ENCODE results near the gene BUD23.
"Not testable (repeated sequence)": the region's sequence is repeated elsewhere in the genome, so short reads cannot be mapped to it uniquely, and the experiment has no call there.

BUD23 gene

DNA sequence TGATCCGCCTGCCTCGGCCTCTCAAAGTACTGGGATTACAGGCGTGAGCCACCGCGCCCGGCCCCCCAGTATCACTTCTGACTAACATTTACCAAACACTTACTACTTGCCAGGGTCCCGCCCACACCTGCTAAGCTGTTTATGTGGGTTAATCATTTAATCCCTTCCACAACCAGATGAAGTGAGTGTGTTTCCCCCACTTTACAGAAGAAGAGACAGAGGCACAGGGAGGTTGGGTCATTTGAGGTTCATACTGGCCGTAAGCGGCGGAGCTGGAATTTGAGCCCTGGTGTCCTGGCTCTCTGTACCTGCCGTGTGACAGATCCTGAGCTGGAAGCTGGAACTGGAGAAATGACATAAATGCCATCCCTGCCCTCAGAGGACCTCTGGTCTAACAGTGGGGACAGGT, 30.9 kb upstream of the BUD23 start:
- H3K4me3 ChIP-seq (ENCODE audit: low read depth, low read length) = no peak overlapping the region
- TF ChIP-seq, protein P1, sequence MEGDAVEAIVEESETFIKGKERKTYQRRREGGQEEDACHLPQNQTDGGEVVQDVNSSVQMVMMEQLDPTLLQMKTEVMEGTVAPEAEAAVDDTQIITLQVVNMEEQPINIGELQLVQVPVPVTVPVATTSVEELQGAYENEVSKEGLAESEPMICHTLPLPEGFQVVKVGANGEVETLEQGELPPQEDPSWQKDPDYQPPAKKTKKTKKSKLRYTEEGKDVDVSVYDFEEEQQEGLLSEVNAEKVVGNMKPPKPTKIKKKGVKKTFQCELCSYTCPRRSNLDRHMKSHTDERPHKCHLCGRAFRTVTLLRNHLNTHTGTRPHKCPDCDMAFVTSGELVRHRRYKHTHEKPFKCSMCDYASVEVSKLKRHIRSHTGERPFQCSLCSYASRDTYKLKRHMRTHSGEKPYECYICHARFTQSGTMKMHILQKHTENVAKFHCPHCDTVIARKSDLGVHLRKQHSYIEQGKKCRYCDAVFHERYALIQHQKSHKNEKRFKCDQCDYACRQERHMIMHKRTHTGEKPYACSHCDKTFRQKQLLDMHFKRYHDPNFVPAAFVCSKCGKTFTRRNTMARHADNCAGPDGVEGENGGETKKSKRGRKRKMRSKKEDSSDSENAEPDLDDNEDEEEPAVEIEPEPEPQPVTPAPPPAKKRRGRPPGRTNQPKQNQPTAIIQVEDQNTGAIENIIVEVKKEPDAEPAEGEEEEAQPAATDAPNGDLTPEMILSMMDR (IDR thresholded peaks at IDR 0.05; ENCODE audit: borderline replicate concordance, insufficient read depth, low read depth, low read length) = no peak

DNA sequence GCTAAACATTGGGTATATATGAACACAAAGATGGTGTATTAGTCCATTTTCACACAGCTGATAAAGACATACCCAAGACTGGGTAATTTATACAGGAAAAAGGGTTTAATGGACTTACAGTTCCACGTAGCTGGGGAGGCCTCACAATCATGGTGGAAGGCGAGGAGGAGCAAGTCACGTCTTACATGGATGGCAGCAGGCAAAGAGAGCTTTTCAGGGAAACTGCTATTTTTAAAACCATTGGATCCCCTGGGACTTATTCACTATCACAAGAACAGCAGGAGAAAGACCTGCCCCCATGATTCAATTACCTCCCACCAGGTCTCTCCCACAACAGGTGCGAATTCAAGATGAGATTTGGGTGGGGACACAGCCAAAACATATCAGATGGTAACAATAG, 28.1 kb upstream of the BUD23 start:
- H3K4me3 ChIP-seq (ENCODE audit: low read depth, low read length) = not testable (repeated sequence)

DNA sequence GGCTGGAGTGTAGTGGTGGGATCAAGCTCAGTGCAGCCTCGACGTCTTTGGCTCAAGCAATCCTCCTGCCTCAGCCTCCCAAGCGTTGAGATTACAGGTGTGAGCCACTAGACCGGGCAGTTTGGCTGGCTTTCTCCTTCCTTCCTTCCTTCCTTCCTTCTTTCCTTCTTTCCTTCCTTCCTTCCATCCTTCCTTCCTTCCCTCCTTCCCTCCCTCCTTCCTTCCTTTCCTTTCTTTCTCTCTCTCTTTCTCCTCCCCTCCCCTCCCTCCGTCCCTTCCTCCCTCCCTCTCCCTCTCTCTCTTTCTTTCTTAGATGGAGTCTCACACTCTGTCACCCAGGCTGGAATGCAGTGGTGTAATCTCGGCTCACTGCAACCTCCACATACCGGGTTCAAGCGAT, 23.4 kb upstream of the BUD23 start:
- TF ChIP-seq, protein P1 (IDR thresholded peaks at IDR 0.05; ENCODE audit: borderline replicate concordance, insufficient read depth, low read depth, low read length) = no peak
- H3K4me3 ChIP-seq (ENCODE audit: low read depth, low read length) = no peak overlapping the region

DNA sequence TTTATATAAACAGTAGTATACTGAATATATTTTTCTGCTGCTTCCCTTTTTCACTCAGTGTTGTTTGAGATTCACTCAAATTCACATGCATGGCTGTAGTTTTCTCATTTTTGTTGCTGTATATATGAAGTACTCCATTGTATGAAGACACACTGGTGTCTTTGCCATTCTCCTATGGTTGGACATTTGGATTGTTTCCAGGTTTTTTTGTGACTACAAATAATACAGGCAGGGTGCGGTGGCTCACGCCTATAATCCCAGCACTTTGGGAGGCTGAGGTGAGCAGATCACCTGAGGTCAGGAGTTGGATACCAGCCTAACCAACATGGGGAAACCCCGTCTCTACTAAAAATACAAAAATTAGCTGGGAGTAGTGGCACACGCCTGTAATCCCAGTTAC, 22.8 kb upstream of the BUD23 start:
- H3K4me3 ChIP-seq (ENCODE audit: low read depth, low read length) = not testable (repeated sequence)

DNA sequence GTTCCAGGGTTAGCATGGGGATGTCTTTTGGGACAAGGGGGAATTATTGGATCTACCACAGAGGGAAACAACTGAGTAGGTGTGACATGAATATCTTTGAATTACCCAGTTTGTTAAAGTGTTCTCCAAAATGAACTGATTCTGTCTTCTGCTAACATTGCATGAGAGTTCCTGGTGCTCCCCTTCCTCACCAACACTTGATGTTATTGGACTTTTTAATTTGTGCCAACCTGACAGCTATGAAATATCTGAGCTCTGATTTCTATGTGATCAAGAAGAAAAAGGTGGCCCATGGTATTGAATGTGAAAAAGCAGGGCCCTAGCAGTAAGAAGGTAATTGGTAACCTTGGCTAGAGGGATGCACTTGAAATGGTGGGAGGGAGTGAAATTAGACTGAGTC, 20.4 kb upstream of the BUD23 start:
- H3K4me3 ChIP-seq (ENCODE audit: low read depth, low read length) = no peak overlapping the region
- TF ChIP-seq, protein P1 (IDR thresholded peaks at IDR 0.05; ENCODE audit: borderline replicate concordance, insufficient read depth, low read depth, low read length) = no peak

DNA sequence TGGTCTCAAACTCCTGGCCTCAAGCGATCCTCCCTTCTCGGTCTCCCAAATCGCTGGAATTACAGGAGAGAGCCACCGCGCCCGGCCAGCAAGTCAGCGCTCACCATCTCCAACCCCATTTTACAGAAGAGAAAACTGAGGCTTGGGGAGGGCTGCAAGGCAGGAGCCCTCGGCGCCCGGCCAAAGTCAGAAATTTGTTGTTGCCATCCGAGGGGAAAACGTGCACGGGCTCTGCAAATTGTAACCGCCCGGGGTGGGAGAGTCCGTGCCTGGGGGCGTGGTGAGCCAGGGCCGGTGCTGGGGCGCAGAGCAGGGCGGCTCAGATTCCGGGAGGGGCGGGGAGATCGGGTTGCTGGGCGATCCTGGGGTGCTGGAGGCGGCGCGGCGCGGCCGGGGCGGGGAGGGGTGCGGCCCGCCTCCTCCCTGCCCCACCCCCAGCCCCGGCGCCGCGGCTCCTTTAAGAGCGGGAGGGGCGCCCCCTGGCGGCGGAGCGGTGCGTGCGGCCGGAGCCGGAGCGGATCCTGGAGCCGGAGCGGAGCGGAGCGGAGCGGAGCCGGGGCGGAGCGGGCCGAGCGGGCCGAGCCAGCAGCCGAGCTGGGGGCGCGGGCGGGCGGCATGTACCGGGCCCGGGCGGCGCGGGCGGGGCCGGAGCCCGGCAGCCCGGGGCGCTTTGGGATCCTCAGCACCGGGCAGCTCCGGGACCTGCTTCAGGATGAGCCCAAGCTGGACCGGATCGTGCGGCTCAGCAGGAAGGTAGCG, 15.9 kb upstream of the BUD23 start, which contains the start of gene VPS37D:
Gene VPS37D (plus strand): TSS at position 488 of the 759 bp plus-strand sequence. CDS start 128 bp downstream, at position 616.
- TF ChIP-seq, protein P1 (IDR thresholded peaks at IDR 0.05; ENCODE audit: borderline replicate concordance, insufficient read depth, low read depth, low read length) = peak; percentile 91
- H3K4me3 ChIP-seq (ENCODE audit: low read depth, low read length) = peak within 1 kb of the TSS; percentile 29

DNA sequence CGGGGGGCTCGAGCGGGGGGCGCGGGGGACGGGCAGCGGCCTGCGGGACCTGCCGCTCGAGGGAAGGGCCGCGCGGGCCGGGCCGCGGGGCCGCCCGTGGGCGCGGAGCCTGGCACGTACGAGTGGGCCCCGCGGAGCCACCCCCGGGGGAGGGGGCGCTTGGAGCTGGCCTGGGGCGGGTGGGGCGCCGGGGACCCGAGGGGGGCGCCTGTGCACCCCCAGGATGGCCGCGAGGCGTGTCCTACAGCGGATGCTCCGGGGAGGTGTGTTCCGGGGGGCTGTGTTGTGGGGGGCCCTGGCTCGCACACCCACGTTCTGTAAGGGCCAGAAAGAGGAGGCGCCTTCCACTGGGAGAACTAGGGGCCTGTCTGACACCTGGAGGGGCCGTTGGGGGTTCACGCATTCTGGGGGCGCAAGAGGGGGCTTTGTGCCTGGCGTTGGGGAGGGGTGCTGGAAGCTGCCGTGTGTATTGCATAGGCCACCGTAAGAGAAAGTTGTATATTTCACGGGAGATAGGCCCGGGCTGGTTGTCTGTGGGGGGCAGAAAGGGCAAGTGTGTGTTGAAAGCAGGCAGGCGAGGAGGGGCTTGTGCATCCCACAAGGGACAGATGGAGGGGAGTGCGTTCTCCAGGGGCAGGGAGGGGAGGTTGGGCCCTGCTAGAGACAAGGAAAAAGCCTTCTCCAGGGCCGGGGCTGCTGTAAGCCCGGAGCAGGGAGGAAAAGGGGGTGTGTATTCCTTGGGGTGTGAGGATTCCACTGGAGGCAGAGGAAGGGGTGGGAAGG, 15.1 kb upstream of the BUD23 start:
- H3K4me3 ChIP-seq (ENCODE audit: low read depth, low read length) = peak overlapping the region; percentile 21

More for the DNA sequence above, 15.1 kb upstream of the BUD23 start:
- TF ChIP-seq, protein P1 (IDR thresholded peaks at IDR 0.05; ENCODE audit: borderline replicate concordance, insufficient read depth, low read depth, low read length) = no peak

Measured in GM12875 (cell line).